ENCODE results near the gene CCL2. TPM values are rescaled to one million over a fixed set of nuclear protein-coding genes. Genes with fewer than 3 reads are reported as not detected.

CCL2 gene
- total and polyA plus RNA-seq, 2 experiments from 2014 or later: 1.5 to 18.5 TPM

DNA sequence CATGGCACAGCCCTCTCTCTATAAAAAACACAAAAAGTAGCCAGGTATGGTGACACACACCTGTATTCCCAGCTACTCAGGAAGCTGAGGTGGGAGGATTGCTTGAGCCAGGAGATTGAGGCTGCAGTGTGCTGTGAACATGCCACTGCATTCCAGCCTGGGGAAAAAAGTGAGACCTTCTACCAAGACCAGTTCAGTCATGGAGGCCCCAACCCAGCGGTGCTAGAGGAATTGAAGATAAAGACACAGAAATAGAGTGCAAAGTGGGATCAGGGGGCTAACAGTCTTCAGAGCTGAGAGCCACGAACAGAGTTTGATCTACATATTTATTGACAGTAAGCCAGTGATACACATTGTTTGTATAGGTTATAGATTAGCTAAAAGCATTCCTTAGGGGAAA lies 48.5 kb downstream of the CCL2 start:
- H3K27me3 Mint-ChIP-seq (ENCODE audit: insufficient read depth, low read depth, poor library complexity): peaks cover 5% of the 10 kb centered on the region
- no peaks in the 10 kb centered on the region for H3K36me3 Mint-ChIP-seq (ENCODE audit: low read depth)
- no peak for TF ChIP-seq POLR2AphosphoS5 (IDR thresholded peaks at IDR 0.05; ENCODE audit: low read depth)
- TF ChIP-seq ZNF114 (CRISPR knock-in tag; IDR thresholded peaks at IDR 0.05): no peak
- no peak for TF ChIP-seq EZH2phosphoT487 (IDR thresholded peaks at IDR 0.05; ENCODE audit: unreplicated experiment)
- TF ChIP-seq, protein P1, sequence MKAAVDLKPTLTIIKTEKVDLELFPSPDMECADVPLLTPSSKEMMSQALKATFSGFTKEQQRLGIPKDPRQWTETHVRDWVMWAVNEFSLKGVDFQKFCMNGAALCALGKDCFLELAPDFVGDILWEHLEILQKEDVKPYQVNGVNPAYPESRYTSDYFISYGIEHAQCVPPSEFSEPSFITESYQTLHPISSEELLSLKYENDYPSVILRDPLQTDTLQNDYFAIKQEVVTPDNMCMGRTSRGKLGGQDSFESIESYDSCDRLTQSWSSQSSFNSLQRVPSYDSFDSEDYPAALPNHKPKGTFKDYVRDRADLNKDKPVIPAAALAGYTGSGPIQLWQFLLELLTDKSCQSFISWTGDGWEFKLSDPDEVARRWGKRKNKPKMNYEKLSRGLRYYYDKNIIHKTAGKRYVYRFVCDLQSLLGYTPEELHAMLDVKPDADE (IDR thresholded peaks at IDR 0.05): no peak
- TF ChIP-seq EZH2 (IDR thresholded peaks at IDR 0.05; ENCODE audit: low read depth, unreplicated experiment): no peak
- TF ChIP-seq JUNB (IDR thresholded peaks at IDR 0.05; ENCODE audit: unreplicated experiment): no peak
- TF ChIP-seq, protein P2, sequence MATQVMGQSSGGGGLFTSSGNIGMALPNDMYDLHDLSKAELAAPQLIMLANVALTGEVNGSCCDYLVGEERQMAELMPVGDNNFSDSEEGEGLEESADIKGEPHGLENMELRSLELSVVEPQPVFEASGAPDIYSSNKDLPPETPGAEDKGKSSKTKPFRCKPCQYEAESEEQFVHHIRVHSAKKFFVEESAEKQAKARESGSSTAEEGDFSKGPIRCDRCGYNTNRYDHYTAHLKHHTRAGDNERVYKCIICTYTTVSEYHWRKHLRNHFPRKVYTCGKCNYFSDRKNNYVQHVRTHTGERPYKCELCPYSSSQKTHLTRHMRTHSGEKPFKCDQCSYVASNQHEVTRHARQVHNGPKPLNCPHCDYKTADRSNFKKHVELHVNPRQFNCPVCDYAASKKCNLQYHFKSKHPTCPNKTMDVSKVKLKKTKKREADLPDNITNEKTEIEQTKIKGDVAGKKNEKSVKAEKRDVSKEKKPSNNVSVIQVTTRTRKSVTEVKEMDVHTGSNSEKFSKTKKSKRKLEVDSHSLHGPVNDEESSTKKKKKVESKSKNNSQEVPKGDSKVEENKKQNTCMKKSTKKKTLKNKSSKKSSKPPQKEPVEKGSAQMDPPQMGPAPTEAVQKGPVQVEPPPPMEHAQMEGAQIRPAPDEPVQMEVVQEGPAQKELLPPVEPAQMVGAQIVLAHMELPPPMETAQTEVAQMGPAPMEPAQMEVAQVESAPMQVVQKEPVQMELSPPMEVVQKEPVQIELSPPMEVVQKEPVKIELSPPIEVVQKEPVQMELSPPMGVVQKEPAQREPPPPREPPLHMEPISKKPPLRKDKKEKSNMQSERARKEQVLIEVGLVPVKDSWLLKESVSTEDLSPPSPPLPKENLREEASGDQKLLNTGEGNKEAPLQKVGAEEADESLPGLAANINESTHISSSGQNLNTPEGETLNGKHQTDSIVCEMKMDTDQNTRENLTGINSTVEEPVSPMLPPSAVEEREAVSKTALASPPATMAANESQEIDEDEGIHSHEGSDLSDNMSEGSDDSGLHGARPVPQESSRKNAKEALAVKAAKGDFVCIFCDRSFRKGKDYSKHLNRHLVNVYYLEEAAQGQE (IDR thresholded peaks at IDR 0.05; ENCODE audit: unreplicated experiment): no peak
- TF ChIP-seq, protein P3, sequence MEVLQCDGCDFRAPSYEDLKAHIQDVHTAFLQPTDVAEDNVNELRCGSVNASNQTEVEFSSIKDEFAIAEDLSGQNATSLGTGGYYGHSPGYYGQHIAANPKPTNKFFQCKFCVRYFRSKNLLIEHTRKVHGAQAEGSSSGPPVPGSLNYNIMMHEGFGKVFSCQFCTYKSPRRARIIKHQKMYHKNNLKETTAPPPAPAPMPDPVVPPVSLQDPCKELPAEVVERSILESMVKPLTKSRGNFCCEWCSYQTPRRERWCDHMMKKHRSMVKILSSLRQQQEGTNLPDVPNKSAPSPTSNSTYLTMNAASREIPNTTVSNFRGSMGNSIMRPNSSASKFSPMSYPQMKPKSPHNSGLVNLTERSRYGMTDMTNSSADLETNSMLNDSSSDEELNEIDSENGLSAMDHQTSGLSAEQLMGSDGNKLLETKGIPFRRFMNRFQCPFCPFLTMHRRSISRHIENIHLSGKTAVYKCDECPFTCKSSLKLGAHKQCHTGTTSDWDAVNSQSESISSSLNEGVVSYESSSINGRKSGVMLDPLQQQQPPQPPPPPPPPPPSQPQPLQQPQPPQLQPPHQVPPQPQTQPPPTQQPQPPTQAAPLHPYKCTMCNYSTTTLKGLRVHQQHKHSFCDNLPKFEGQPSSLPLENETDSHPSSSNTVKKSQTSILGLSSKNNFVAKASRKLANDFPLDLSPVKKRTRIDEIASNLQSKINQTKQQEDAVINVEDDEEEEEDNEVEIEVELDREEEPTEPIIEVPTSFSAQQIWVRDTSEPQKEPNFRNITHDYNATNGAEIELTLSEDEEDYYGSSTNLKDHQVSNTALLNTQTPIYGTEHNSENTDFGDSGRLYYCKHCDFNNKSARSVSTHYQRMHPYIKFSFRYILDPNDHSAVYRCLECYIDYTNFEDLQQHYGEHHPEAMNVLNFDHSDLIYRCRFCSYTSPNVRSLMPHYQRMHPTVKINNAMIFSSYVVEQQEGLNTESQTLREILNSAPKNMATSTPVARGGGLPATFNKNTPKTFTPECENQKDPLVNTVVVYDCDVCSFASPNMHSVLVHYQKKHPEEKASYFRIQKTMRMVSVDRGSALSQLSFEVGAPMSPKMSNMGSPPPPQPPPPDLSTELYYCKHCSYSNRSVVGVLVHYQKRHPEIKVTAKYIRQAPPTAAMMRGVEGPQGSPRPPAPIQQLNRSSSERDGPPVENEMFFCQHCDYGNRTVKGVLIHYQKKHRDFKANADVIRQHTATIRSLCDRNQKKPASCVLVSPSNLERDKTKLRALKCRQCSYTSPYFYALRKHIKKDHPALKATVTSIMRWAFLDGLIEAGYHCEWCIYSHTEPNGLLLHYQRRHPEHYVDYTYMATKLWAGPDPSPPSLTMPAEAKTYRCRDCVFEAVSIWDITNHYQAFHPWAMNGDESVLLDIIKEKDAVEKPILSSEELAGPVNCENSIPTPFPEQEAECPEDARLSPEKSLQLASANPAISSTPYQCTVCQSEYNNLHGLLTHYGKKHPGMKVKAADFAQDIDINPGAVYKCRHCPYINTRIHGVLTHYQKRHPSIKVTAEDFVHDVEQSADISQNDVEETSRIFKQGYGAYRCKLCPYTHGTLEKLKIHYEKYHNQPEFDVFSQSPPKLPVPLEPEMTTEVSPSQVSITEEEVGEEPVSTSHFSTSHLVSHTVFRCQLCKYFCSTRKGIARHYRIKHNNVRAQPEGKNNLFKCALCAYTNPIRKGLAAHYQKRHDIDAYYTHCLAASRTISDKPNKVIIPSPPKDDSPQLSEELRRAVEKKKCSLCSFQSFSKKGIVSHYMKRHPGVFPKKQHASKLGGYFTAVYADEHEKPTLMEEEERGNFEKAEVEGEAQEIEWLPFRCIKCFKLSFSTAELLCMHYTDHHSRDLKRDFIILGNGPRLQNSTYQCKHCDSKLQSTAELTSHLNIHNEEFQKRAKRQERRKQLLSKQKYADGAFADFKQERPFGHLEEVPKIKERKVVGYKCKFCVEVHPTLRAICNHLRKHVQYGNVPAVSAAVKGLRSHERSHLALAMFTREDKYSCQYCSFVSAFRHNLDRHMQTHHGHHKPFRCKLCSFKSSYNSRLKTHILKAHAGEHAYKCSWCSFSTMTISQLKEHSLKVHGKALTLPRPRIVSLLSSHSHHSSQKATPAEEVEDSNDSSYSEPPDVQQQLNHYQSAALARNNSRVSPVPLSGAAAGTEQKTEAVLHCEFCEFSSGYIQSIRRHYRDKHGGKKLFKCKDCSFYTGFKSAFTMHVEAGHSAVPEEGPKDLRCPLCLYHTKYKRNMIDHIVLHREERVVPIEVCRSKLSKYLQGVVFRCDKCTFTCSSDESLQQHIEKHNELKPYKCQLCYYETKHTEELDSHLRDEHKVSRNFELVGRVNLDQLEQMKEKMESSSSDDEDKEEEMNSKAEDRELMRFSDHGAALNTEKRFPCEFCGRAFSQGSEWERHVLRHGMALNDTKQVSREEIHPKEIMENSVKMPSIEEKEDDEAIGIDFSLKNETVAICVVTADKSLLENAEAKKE (CRISPR knock-in tag; IDR thresholded peaks at IDR 0.05): no peak
- TF ChIP-seq, protein P4, sequence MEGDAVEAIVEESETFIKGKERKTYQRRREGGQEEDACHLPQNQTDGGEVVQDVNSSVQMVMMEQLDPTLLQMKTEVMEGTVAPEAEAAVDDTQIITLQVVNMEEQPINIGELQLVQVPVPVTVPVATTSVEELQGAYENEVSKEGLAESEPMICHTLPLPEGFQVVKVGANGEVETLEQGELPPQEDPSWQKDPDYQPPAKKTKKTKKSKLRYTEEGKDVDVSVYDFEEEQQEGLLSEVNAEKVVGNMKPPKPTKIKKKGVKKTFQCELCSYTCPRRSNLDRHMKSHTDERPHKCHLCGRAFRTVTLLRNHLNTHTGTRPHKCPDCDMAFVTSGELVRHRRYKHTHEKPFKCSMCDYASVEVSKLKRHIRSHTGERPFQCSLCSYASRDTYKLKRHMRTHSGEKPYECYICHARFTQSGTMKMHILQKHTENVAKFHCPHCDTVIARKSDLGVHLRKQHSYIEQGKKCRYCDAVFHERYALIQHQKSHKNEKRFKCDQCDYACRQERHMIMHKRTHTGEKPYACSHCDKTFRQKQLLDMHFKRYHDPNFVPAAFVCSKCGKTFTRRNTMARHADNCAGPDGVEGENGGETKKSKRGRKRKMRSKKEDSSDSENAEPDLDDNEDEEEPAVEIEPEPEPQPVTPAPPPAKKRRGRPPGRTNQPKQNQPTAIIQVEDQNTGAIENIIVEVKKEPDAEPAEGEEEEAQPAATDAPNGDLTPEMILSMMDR (conservative IDR thresholded peaks at IDR 0.05; ENCODE audit: low read depth in 2 of 2): no peak
- no peak for TF ChIP-seq NANOG (IDR thresholded peaks at IDR 0.05; ENCODE audit: borderline replicate concordance)
- no peak for TF ChIP-seq CREB1 (CRISPR knock-in tag; IDR thresholded peaks at IDR 0.05; ENCODE audit: low read depth)
- TF ChIP-seq ZNF331 (CRISPR knock-in tag; IDR thresholded peaks at IDR 0.05; ENCODE audit: low read depth): no peak
- no peak for TF ChIP-seq STAT1 (IDR thresholded peaks at IDR 0.05; ENCODE audit: unreplicated experiment)

More for the DNA sequence above, 48.5 kb downstream of the CCL2 start:
- Mint-ChIP-seq H3K4me3 (no peak overlapping the region), H3K27ac (no peak overlapping the region), H3K4me1 (peaks cover under 1% of the 10 kb centered on the region; the same call in 2 of the 3 replicates), H3K9me3 (no peaks in the 10 kb centered on the region)
- no peaks in the 10 kb centered on the region for H3F3A ChIP-seq (replicated peaks; ENCODE audit: low read depth)
- H4K20me1 ChIP-seq (replicated peaks; ENCODE audit: insufficient read depth): no peaks in the 10 kb centered on the region
- no peaks in the 10 kb centered on the region; the same call in 1 of the 2 replicates for H3K9me2 ChIP-seq (ENCODE audit: insufficient read depth)
- DNase-seq (ENCODE audit: low spot score): no peak
- no peak overlapping the region for H3K4me2 ChIP-seq
- no peaks in the 10 kb centered on the region for H3K36me3 ChIP-seq (ENCODE audit: insufficient read depth)
- H3K4me3 ChIP-seq: no peak overlapping the region
- peaks cover 1% of the 10 kb centered on the region; the same call in 1 of the 2 replicates for H3K4me1 ChIP-seq (ENCODE audit: insufficient read depth)
- H2AFZ ChIP-seq: no peak overlapping the region
- H3K79me2 ChIP-seq (replicated peaks; ENCODE audit: insufficient read depth): no peaks in the 10 kb centered on the region
- H3K27me3 ChIP-seq (ENCODE audit: insufficient read depth): 0 out of 2 replicates have a peak, but pooled peaks cover under 1% of the 10 kb centered on the region
- H3K27ac ChIP-seq (ENCODE audit: low read depth): no peak overlapping the region
- ATAC-seq: no peak

Measured in GM23338 (cell line).